Common myeloid progenitor, CD34-positive (primary cell): Measurements from ENCODE around the gene EPS15.

Experiments
- CTCF ChIA-PET: fragments of 350-600 bp; sonication (Branson Sonifier 250); formaldehyde crosslinking; loops from one replicate; lab custom pipeline; 2021; ENCODE audit warnings: antibody characterized with exemption; lab: Charles Lee
- POLR2A ChIA-PET: fragments of 350-600 bp; sonication (Branson Sonifier 250); formaldehyde crosslinking; loops from one replicate; lab custom pipeline; 2021; ENCODE audit warnings: antibody characterized with exemption; lab: Charles Lee
- DNase-seq, 3 donors: peaks; one replicate each; pipeline versions ENCODE4 v3.0.0 to v3.0.0-alpha.2; 2013
- H3K27ac ChIP-seq, 2 experiments: 1 replicate in 1 of 2; 2 replicates in 1 of 2; pipeline ENCODE4 v1.7.0; 2013; ENCODE audit warnings: inconsistent platforms in 2 of 2, low read length in 2 of 2, mild to moderate bottlenecking in 2 of 2, low read depth in 1 of 2, moderate library complexity in 1 of 2; ENCODE audit not compliant: severe bottlenecking in 2 of 2, insufficient read depth in 1 of 2, poor library complexity in 1 of 2
- H3K27me3 ChIP-seq, 5 experiments: replicated peaks in 2 of 5; 1 replicate in 3 of 5; 2 replicates in 2 of 5; pipeline versions ENCODE4 v1.6.1 to v1.7.0; 2013; ENCODE audit warnings: low read length in 4 of 5, mild to moderate bottlenecking in 2 of 5, moderate library complexity in 2 of 5, inconsistent platforms in 1 of 5; ENCODE audit not compliant: insufficient read depth in 5 of 5, control insufficient read depth in 4 of 5
- H3K36me3 ChIP-seq, 4 experiments: 1 replicate in 2 of 4; 2 replicates in 2 of 4; pipeline versions ENCODE4 v1.6.1 to v1.7.0; 2013; ENCODE audit warnings: low read length in 3 of 4, control low read depth in 1 of 4, mild to moderate bottlenecking in 1 of 4; ENCODE audit not compliant: control insufficient read depth in 4 of 4, insufficient read depth in 4 of 4
- H3K4me1 ChIP-seq, 4 experiments: 1 replicate in 3 of 4; 2 replicates in 1 of 4; pipeline versions ENCODE4 v1.6.1 to v1.7.1; 2013; ENCODE audit warnings: low read length in 3 of 4, mild to moderate bottlenecking in 3 of 4, control low read depth in 1 of 4, inconsistent platforms in 1 of 4, moderate library complexity in 1 of 4; ENCODE audit not compliant: control insufficient read depth in 4 of 4, insufficient read depth in 4 of 4; ENCODE audit errors: control extremely low read depth in 1 of 4
- H3K4me3 ChIP-seq, 7 experiments: 1 replicate in 4 of 7; 2 replicates in 3 of 7; pipeline versions ENCODE4 v1.5.1 to v1.7.0; 2013; ENCODE audit warnings: mild to moderate bottlenecking in 7 of 7, low read length in 6 of 7, moderate library complexity in 6 of 7, inconsistent platforms in 2 of 7, low read depth in 2 of 7, control low read depth in 1 of 7; ENCODE audit not compliant: insufficient read depth in 4 of 7, control insufficient read depth in 1 of 7; ENCODE audit errors: extremely low read depth in 1 of 7
- H3K9me3 ChIP-seq, 5 experiments: 1 replicate in 4 of 5; 2 replicates in 1 of 5; pipeline versions ENCODE4 v1.6.1 to v1.7.1; 2013; ENCODE audit warnings: low read length in 4 of 5, mild to moderate bottlenecking in 2 of 5, inconsistent platforms in 1 of 5, low read depth in 1 of 5, moderate library complexity in 1 of 5; ENCODE audit not compliant: control insufficient read depth in 4 of 5, insufficient read depth in 2 of 5; ENCODE audit errors: control extremely low read depth in 1 of 5
- WGBS: methylation state at CpG from one replicate; pipeline ENCODE4 v1.1.5; 2013; ENCODE audit not compliant: insufficient coverage; 5-methylcytosine and 5-hydroxymethylcytosine counted together

Gene EPS15

GRCh38 chr1:51425955-51426354 lies 93.1 kb downstream of the EPS15 start:
- H3K27me3 ChIP-seq, result no peaks in the 10 kb centered on the region
- ChIA-PET CTCF (no interaction called here), POLR2A (no interaction called here)
- H3K4me3 ChIP-seq, result no peak overlapping the region
- no peak overlapping the region for H3K27ac ChIP-seq
- DNase-seq, result no peak
- WGBS, result 100% methylated on average over 2 of the region's 3 CpGs
- H3K4me1 ChIP-seq, result peaks cover 4 to 16% (median 9%) of the 10 kb centered on the region in 4 experiments
- peaks cover 0 to 22% (median 3%) of the 10 kb centered on the region in 5 experiments for H3K9me3 ChIP-seq
- peaks cover 14 to 58% (median 26%) of the 10 kb centered on the region in 4 experiments for H3K36me3 ChIP-seq

- Histone ChIP-seq H3K4me1 (peaks cover 4 to 11% (median 7%) of the 10 kb centered on the region in 4 experiments), H3K36me3 (peaks cover 14 to 61% (median 30%) of the 10 kb centered on the region in 4 experiments), H3K27me3 (no peaks in the 10 kb centered on the region), H3K9me3 (peaks cover 0 to 22% (median 3%) of the 10 kb centered on the region in 5 experiments), H3K4me3 (no peak overlapping the region), H3K27ac (no peak overlapping the region)
- 100% methylated on average over 1 of the region's 1 CpG for WGBS
- DNase-seq, result no peak
- ChIA-PET CTCF (no interaction called here), POLR2A (interaction anchor here (0.5 kb wide), 1 partner anchor 8 kb away, joined by 4 read pairs; no protein-coding TSS in a partner anchor)
Observed at GRCh38 chr1:51425273-51425672, 93.8 kb downstream of the EPS15 start.

GRCh38 chr1:51423073-51423821 lies 95.8 kb downstream of the EPS15 start:
- POLR2A ChIA-PET, result no interaction called here
- DNase-seq, result no peak
- H3K4me1 ChIP-seq, result peaks cover 0 to 5% (median 2%) of the 10 kb centered on the region in 4 experiments
- peaks cover 0 to 15% (median 3%) of the 10 kb centered on the region in 5 experiments for H3K9me3 ChIP-seq
- peaks cover 18 to 63% (median 34%) of the 10 kb centered on the region in 4 experiments for H3K36me3 ChIP-seq
- no peak overlapping the region for H3K4me3 ChIP-seq
- no peaks in the 10 kb centered on the region for H3K27me3 ChIP-seq
- CTCF ChIA-PET, result interaction anchor here (0.8 to 2.8 kb wide), 5 partner anchors 10 to 29 kb away, joined by 3 to 7 read pairs (median 5); no protein-coding TSS in a partner anchor
- WGBS, result 99% methylated on average over 6 of the region's 7 CpGs
- no peak overlapping the region for H3K27ac ChIP-seq

- CTCF ChIA-PET, result interaction anchor here (0.8 to 2.8 kb wide), 5 partner anchors 9 to 29 kb away, joined by 3 to 7 read pairs (median 5); no protein-coding TSS in a partner anchor
- Histone ChIP-seq H3K4me1 (peaks cover 0 to 5% (median 2%) of the 10 kb centered on the region in 4 experiments), H3K4me3 (no peak overlapping the region), H3K9me3 (peaks cover 0 to 8% (median 0%) of the 10 kb centered on the region in 5 experiments), H3K36me3 (peaks cover 12 to 62% (median 33%) of the 10 kb centered on the region in 4 experiments), H3K27me3 (no peaks in the 10 kb centered on the region), H3K27ac (no peak overlapping the region)
- DNase-seq, result no peak
- POLR2A ChIA-PET, result no interaction called here
- 99% methylated on average over 8 of the region's 8 CpGs for WGBS
Observed at GRCh38 chr1:51422367-51423072, 96.5 kb downstream of the EPS15 start.

- Histone ChIP-seq H3K4me1 (peaks cover 0 to 5% (median 2%) of the 10 kb centered on the region in 4 experiments), H3K9me3 (peaks cover 0 to 5% (median 0%) of the 10 kb centered on the region in 5 experiments), H3K27ac (no peak overlapping the region), H3K36me3 (peaks cover 8 to 56% (median 30%) of the 10 kb centered on the region in 4 experiments), H3K27me3 (no peaks in the 10 kb centered on the region), H3K4me3 (no peak overlapping the region)
- POLR2A ChIA-PET, result interaction anchor here (0.7 kb wide), 1 partner anchor 1671 kb away, joined by 3 read pairs; no protein-coding TSS in a partner anchor
- peak; percentile 30 to 56 (median 42) for DNase-seq
- CTCF ChIA-PET, result interaction anchor here (1.1 to 2.8 kb wide), 2 partner anchors 14 to 21 kb away, joined by 3 to 7 read pairs; no protein-coding TSS in a partner anchor
Observed at GRCh38 chr1:51421964-51422363, 97.1 kb downstream of the EPS15 start.

GRCh38 chr1:51420867-51421627 lies 98.0 kb downstream of the EPS15 start:
- H3K4me1 ChIP-seq, result peaks cover 0 to 5% (median 2%) of the 10 kb centered on the region in 4 experiments

More at GRCh38 chr1:51420867-51421627, 98.0 kb downstream of the EPS15 start:
- H3K36me3 ChIP-seq, result peaks cover 5 to 48% (median 25%) of the 10 kb centered on the region in 4 experiments
- H3K27ac ChIP-seq, result no peak overlapping the region
- 96% methylated on average over 2 of the region's 2 CpGs for WGBS
- CTCF ChIA-PET, result interaction anchor here (2.8 kb wide), 1 partner anchor 14 kb away, joined by 7 read pairs; no protein-coding TSS in a partner anchor
- DNase-seq, result no peak
- POLR2A ChIA-PET, result interaction anchor here (0.6 to 0.7 kb wide), 2 partner anchors 82 to 1672 kb away, joined by 3 read pairs; no protein-coding TSS in a partner anchor
- H3K4me3 ChIP-seq, result no peak overlapping the region
- no peaks in the 10 kb centered on the region for H3K27me3 ChIP-seq
- peaks cover 0 to 3% (median 0%) of the 10 kb centered on the region in 5 experiments for H3K9me3 ChIP-seq
